ENCODE data around the gene TRIP4. TPM values are rescaled to one million over a fixed set of nuclear protein-coding genes. Genes with fewer than 3 reads are reported as not detected.
"Not testable (repeated sequence)": the region's sequence is repeated elsewhere in the genome, so short reads cannot be mapped to it uniquely, and the experiment has no call there.

TRIP4 gene
- total RNA-seq, 1 donor from 2014 or later: 23.2 TPM

DNA sequence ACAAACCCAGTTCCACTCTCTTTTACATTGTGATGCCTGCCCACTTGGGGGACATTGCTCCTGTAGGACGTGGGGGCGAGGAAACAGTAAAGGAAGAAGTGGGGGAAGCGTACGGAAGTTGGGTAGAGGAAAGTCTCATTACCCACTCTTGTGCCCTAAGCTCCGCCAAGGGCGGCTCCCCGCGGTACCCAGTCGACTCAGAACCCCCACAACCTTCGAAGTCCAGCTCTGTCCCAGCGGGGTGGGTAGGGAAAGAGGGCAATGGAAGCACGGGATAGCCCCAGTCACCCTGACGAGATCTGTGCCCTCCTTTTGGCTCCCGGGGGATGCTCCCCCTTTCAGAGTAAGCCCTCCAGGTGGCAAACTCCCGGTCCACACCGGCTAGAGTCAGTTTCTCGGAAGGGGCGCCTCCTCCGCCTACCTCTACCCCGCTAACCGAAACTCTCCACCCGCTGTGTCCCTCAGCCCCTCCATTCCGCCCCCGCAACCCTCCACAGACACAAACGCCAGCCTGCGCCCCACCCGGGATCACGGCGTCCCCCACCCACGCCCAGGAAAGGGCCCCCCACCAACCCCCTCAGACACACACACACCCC is 32.2 kb upstream of the TRIP4 start:
- intact Hi-C loops (cut with DNase I): no loop called here

DNA sequence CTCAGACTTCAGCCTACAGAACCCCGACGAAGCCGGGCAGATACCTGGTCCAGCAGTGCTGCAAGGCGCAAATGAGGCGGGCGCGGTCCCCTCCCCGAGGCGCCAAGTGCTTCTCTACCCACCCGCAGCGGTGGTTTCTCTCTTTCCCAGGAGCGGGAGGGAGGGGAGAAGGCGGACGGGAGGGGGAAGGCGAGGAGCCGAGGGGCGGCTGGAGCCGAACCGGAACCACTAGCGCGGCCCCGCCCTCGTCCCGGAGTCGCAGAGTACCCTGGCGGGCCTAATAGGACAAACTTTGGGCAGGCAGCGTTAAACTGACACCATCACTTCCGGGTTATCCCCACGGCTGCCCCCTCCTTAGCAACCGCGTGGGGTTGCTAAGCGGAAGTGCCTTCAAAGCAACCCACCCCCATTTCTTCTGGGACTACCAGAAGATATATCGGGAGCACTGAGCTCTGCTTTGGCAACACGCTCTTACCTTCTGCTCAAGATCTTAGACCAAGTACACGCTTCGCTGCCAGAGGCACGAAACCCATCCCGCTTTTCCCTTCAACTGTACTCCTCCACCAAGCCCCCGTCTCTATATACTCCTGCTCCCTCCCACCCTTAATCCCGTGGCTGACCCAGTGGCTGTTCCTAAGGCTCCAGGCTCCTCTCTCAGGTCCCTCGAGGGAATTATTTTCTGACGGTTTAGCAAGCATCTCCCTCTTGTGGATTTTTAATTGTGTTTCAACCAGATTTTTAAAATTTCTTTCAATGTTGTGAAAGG is 31.5 kb upstream of the TRIP4 start, which contains the start of gene CSNK1G1:
CSNK1G1 (minus strand) TSS at position 230 of the 766 bp plus-strand sequence. CDS start 55,674 bp downstream, outside the sequence.
- ATAC-seq: peak; percentile 100
- peak within 1 kb of the TSS; percentile 84 for H3K4me3 ChIP-seq
- peak; percentile 96 for DNase-seq
- peak within 1 kb of the TSS; percentile 66 for H3K27ac ChIP-seq
- peaks cover 22% of the 10 kb centered on the region for H3K4me1 ChIP-seq
- intact Hi-C loops (cut with DNase I): no loop called here
- TF ChIP-seq, protein P1, sequence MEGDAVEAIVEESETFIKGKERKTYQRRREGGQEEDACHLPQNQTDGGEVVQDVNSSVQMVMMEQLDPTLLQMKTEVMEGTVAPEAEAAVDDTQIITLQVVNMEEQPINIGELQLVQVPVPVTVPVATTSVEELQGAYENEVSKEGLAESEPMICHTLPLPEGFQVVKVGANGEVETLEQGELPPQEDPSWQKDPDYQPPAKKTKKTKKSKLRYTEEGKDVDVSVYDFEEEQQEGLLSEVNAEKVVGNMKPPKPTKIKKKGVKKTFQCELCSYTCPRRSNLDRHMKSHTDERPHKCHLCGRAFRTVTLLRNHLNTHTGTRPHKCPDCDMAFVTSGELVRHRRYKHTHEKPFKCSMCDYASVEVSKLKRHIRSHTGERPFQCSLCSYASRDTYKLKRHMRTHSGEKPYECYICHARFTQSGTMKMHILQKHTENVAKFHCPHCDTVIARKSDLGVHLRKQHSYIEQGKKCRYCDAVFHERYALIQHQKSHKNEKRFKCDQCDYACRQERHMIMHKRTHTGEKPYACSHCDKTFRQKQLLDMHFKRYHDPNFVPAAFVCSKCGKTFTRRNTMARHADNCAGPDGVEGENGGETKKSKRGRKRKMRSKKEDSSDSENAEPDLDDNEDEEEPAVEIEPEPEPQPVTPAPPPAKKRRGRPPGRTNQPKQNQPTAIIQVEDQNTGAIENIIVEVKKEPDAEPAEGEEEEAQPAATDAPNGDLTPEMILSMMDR (IDR thresholded peaks at IDR 0.05): peak; percentile 32
- H3K36me3 ChIP-seq: no peaks in the 10 kb centered on the region
- H3K27me3 ChIP-seq (ENCODE audit: low read depth): no peaks in the 10 kb centered on the region
- H3K9me3 ChIP-seq: no peaks in the 10 kb centered on the region

More for the DNA sequence above, 32.2 kb upstream of the TRIP4 start:
- TF ChIP-seq, protein P1 (IDR thresholded peaks at IDR 0.05): no peak
- ATAC-seq (peak; percentile 57 to 63), DNase-seq (peak; percentile 45)
- Histone ChIP-seq H3K27ac (peak overlapping the region; percentile 66), H3K4me3 (peak overlapping the region; percentile 84), H3K36me3 (no peaks in the 10 kb centered on the region), H3K4me1 (peaks cover 27% of the 10 kb centered on the region), H3K27me3 (ENCODE audit: low read depth) (no peaks in the 10 kb centered on the region), H3K9me3 (no peaks in the 10 kb centered on the region)

DNA sequence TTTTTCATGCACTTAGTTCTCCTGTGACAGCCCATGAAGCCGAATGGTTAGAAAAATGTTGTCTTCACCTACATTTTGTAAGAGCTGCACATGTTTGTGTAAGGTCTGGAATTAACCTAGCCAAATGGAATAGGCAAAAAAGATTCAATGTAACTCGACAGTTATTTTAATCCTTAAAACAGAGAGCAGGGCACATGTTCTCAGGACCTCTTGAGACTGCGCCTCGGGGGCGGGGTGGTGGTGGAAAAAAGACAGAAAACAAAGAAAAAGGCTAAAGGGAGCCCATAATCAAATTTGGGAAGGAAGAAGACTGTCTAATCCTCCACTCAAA is 31.0 kb upstream of the TRIP4 start:
- H3K36me3 ChIP-seq: no peaks in the 10 kb centered on the region
- DNase-seq: no peak
- H3K4me3 ChIP-seq: peak overlapping the region; percentile 84
- TF ChIP-seq, protein P1 (IDR thresholded peaks at IDR 0.05): no peak
- no peaks in the 10 kb centered on the region for H3K27me3 ChIP-seq (ENCODE audit: low read depth)
- H3K9me3 ChIP-seq: no peaks in the 10 kb centered on the region
- peak overlapping the region; percentile 66 for H3K27ac ChIP-seq
- peaks cover 18% of the 10 kb centered on the region for H3K4me1 ChIP-seq
- intact Hi-C loops (cut with DNase I): no loop called here
- no peak for ATAC-seq

DNA sequence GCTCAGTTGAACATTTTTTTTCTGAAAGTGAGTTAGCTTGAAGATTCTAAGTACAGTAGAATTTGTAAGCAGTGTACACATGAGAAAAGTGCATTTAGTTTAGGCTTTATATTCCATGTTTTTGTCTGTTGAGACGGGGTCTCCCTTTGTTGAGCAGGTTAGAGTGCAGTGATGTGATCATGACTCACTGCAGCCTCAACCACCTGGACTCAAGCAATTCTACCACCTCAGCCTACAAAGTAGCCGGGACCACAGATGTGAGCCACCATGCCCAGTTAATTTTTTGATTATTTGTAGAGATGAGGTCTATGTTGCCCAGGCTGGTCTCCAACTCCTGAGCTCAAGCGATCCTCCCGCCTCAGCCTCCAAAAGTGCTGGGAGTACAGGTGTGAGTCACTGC is 26.4 kb upstream of the TRIP4 start:
- intact Hi-C loops (cut with DNase I): no loop called here
- no peaks in the 10 kb centered on the region for H3K9me3 ChIP-seq
- no peak overlapping the region for H3K27ac ChIP-seq
- H3K27me3 ChIP-seq (ENCODE audit: low read depth): no peaks in the 10 kb centered on the region
- TF ChIP-seq, protein P1 (IDR thresholded peaks at IDR 0.05): no peak
- H3K4me1 ChIP-seq: peaks cover 5% of the 10 kb centered on the region
- ATAC-seq (no peak), DNase-seq (no peak)
- H3K36me3 ChIP-seq: no peaks in the 10 kb centered on the region
- H3K4me3 ChIP-seq: no peak overlapping the region

DNA sequence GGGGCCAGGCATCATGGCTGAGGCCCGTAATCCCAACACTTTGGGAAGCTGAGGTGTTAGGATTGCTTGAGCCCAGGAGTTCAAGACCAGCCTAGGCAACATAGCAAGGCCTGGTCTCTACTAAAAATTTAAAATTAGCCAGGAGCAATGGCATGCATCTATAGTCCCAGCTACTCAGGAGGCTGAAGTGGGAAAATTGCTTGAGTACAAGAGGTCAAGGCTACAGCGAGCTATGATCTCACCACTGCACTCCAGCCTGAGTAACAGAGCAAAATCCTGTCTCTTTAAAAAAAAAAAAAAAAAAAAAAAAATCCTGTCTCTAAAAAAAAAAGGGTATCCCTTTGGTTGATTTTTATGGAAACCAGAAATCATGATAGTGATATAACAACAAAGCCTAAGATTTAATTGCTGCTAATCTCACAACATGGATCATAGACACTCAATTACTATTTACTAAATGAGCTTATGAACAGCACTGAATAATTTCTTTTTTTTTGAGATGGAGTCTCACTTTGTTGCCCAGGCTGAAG is 18.5 kb upstream of the TRIP4 start:
- H3K4me1 ChIP-seq: no peaks in the 10 kb centered on the region
- intact Hi-C loops (cut with DNase I): no loop called here
- TF ChIP-seq, protein P1 (IDR thresholded peaks at IDR 0.05): no peak
- H3K4me3 ChIP-seq: no peak overlapping the region
- DNase-seq (no peak), ATAC-seq (no peak)
- H3K9me3 ChIP-seq: no peaks in the 10 kb centered on the region
- H3K36me3 ChIP-seq: no peaks in the 10 kb centered on the region
- H3K27me3 ChIP-seq (ENCODE audit: low read depth): no peaks in the 10 kb centered on the region
- no peak overlapping the region for H3K27ac ChIP-seq

DNA sequence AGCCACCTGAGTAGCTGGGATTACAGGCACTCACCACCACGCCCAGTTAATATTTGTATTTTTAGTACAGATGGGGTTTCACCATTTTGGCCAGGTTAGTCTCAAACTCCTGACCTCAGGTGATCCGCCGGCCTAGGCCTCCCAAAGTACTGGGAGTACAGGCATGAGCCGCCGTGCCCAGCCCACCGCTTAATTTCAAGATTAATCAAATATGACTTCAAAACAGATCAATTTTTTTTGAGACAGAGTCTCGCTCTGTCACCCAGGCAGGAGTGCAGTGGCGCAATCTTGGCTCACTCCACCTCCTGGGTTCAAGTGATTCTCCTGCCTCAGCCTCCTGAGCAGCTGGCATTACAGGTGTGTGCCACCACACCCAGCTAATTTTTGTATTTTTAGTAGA is 16.3 kb upstream of the TRIP4 start:
- H3K27ac ChIP-seq; H3K4me1 ChIP-seq; DNase-seq; intact Hi-C loops (cut with DNase I); H3K36me3 ChIP-seq; ATAC-seq; H3K27me3 ChIP-seq (ENCODE audit: low read depth); H3K9me3 ChIP-seq; H3K4me3 ChIP-seq: not testable (repeated sequence)
